NOMO-1 (cell line): Measurements from ENCODE around the gene TAL2.

ENCODE experiments used
- DNase-seq, 2 experiments: peaks; one replicate each; lab custom pipeline; 2025; ENCODE audit not compliant: unreplicated experiment in 2 of 2; lab: John Stamatoyannopoulos, UW

The TAL2 gene

DNA sequence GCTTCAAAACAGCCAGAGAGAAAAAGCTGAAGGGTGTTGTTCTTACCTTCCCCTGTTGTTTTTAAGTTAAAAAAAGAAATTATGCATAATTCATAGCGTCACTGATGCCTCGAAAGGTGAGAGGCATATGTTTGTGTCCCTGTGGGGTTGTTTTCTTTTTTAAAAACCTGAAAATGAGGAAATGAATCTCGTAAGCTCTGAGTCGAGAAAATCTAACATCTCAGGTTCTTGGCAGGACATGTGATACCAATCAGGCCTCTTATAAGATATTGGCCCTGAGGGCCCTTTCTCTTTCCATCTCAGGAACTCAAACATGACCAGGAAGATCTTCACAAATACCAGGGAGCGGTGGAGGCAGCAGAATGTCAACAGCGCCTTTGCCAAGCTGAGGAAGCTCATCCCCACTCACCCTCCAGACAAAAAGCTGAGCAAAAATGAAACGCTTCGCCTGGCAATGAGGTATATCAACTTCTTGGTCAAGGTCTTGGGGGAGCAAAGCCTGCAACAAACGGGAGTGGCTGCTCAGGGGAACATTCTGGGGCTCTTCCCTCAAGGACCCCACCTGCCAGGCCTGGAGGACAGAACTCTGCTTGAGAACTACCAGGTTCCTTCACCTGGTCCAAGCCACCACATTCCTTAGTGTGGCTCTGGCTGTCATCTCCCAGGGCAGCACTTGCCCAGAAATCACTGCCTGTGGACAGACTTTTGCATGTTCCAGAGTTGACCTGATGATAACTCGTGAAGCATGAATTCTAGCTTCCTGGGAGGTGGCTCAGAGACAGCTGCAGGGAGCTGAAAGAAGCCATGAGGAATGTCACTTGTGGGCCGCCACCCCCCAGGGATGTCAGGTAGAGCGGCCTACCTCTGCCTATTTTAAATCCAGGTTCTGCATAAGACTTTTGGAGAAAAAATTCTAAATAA is at the start of gene TAL2:
TSS of gene TAL2 (plus strand) at position 274 of the 921 bp plus-strand sequence. CDS start at position 314, 40 bp downstream.
- DNase-seq = no peak

DNA sequence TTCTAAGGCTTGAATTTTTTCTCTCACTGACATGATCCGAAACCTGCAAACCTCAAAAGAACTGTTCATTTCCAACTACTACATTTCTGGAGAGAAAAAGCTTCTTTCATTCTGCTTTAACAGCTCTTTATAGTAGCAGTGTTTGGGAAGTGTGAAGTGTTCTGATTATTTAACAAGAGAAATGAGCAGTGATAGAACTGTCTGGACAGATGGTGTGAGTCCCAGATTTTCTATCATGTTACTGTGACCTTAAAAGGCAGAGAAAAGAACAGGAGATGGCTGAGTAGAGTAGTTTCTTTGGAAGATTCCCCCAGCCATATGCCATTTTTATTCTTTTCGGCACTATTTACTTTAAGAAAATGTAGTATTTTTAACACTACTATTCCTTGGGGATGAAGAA is 41.3 kb upstream of the TAL2 start:
- DNase-seq = no peak

DNA sequence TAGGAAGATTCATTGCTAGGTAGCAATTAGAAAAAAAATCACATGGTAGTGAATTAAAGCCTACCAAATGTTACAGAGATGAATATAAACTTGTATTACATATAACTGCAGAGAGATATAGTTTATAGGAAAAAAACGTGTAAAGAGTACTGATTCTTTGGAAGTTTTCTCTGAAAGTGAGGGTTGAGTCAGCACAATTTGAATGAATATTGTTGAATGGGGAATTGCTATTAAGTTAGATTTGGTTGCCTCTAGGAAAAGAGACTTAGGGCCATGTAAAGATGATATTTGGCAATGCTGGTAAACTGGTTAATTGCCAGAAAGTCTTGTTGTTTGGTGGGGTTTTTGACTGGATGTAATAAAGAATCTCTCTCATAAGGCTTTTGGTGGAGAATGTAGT is 37.2 kb upstream of the TAL2 start:
- no peak for DNase-seq

DNA sequence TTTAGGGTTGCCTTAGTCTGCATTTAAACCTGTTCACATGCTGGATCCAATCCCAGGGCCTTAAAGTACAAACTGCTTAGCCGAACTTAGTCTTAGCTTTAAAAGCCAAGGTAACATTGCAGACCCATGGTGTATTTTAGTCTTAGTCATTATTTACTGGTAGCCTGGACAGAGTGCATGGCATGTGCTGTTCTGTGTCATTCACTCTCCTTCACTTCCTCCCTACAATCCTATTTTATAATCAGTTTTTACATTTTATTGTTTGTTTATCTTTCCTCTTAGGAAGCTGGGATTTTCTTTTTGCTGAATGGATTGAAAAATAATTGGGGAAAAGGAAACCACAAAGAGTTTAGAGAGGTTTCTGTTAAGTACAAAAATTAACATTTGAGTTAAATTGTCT is 29.4 kb upstream of the TAL2 start:
- DNase-seq = no peak

DNA sequence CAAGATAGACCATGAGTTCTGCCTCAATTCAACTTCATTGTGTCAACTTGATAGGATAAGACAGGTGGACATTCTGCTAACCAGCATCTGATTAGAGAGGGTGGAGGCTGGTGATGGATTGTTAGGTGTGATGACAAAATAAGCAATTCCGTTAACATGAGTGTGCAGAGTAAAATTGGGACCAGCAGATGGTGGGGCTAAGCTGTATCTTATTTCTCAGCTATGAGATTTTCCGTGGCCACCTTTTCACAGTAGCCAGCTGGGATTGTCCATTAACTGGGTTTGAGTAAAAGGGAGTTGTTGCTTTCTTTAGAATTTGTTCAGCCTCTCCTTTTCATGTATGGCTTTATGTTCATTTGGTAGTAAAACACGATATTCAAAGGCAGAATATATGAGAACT is 28.8 kb upstream of the TAL2 start:
- DNase-seq = no peak

DNA sequence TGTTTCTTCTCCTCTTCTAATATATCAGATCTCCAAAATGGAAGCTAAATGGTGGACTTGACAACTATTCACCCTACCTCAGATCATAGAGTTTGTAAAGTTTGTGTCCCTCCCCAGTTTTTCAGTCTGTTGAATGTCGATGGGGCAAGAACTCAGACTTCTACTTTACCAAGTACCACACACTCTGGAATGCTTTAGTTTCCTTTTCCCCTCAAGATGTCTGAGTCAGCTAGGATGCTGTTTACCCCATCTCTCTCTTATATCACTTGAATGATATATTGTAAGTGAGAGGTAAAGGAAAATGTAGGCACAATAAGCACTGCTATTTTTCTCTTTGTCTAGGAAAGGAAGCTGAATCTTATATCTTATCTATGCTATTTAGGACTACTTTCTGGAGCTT is 25.9 kb upstream of the TAL2 start:
- DNase-seq = no peak

DNA sequence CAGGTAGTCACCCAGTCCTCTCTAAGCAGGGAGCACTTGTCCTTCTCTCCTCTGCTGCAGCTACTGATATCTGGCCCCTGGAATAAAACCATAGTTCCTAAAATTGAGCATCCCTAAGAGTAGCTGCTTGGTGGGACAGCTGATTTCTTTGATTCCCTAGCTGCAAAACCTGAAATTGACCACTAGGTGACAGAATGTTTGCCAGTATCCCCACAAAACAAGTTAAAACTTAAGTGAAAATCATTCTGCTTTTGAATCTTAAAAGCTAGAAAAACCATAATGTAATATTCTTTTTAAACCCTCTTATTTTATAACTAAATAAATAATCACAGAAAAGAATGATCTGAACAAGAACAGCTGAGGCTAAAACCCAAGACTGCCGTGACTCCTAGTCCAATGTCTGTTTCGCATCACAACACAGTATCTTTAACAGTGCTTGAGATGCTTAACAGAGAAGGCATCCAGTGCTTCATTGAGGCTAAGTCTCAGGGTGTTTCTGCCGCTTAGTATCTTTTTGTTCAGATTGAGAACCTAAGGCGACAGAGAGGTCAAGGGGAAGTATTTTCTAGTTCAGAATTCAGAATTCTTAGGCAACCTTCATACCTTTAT is 24.4 kb upstream of the TAL2 start:
- peak in 1 of 2 experiments; percentile 5 for DNase-seq

DNA sequence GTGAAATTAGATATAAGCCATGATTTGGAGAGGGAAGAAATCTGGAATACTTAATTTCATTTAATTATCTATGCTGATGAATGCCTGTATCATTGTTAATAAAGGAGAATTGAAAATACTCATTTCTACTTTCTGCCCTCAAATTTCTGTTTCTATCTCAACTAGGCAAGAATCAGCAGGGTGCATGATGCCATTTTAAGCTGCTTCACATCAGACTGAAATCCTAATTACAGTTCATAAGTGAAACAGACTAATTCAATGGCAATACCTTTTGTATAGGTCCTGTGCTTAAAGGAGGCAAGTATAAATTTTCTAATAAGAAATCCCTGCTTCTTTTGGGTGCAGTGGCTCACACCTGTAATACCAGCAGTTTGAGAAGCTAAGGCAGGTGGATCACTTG is 22.3 kb upstream of the TAL2 start:
- no peak for DNase-seq

DNA sequence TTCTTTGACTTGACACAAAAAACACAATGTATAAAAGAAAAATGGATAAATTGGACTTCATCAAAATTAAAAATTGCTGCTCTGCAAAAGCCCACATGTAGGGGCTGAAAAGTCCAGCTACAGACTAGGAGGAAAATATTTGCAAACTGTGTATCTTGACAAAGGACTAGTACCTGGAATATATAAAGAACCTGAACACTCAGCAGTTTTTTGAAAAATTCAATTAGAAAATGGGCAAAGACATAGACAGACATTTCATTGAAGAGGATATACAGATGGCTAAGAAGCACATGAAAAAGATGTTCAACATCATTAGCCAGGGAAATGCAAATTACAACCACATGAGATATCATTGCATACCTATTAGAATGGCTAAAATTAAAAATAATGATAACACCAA is 18.5 kb upstream of the TAL2 start:
- DNase-seq = no peak

DNA sequence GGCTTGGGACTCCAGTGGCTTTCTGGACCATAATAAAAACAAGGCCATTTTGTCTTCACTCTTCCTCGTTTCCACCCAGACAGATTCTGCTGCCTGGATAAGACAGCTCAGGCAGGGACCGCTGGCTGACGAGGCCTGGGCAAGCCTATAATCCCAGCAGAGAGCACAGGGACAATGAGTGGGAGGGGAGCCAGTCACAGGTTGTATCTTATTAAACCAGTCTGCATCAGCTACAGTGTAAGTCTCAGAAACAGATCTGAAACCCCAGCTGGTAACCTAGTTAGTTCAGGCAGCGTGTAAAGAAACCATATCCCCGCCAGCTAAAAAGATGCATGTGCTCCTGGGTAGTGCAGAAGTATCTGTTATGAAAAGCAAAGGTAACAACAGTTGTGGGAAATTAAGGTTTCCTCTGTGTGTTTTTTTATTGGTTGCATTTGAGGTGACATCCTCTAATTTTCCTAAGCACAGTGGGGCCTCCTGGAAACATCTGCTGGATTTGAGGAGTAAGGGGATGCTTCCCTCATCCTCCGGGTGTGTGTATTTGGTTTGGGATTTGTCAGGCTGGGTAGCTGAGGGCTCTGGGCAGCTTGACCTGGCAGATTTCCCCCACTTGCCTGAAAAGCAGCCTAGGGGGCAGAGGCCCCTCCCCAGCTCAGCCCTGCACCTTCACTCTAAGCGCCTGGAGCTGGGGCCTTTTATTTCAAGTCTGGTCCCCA is 15.2 kb upstream of the TAL2 start:
- DNase-seq = no peak

DNA sequence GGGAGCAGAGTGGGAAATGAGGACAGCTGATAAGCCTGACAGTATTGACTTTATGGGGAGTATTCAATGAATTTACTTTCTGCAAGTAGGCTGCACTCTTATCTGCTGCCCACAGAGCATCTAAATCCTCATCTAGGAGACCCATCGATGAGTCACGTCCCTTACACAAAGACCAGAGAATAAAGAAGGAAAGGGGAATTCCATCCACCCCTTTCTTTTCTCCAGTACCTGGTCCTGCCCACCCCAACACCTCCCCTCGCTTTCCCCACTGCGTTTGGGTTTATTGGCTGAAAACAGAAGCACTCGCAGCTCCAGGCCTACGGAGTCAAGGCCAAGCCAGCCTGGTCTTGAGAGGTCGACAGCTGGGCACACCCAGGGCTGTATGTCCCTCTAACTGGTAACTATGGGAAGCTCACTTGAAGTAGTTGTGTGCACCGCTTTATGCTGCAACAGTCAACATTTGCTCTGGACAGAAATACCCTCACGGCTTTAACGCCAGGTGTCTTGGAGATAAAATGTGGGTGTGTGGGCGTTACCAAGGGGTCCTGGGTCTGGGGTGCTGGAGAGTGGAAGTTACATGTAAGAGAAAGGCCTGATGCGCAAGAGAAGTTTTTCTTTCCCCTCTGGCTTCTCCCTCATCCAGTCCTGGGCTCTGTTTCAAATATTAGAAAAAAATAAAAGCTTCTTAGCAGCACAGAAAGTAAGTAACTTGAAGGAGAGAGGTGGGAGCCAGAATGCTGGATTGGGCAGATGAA is 14.5 kb upstream of the TAL2 start:
- DNase-seq = no peak

DNA sequence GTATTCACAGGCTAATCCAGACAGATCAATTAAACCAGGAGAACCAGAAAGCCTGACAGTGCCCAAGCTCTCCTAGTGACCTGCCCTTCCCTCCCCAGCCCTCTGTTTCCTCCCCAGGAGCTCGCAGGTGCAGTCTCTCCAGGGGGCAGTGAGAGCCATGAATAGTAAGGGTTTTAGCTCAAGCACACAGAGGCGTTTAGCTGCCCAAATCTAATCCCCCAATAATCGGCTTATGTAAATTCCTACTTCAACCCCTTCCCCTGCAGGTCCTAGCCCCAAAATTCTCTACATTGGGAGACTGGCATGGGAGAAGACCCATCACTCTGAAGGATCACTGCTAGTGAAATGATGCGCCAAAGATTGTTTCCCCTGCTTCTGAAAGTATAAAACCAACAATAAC is 10.5 kb upstream of the TAL2 start:
- DNase-seq = no peak

DNA sequence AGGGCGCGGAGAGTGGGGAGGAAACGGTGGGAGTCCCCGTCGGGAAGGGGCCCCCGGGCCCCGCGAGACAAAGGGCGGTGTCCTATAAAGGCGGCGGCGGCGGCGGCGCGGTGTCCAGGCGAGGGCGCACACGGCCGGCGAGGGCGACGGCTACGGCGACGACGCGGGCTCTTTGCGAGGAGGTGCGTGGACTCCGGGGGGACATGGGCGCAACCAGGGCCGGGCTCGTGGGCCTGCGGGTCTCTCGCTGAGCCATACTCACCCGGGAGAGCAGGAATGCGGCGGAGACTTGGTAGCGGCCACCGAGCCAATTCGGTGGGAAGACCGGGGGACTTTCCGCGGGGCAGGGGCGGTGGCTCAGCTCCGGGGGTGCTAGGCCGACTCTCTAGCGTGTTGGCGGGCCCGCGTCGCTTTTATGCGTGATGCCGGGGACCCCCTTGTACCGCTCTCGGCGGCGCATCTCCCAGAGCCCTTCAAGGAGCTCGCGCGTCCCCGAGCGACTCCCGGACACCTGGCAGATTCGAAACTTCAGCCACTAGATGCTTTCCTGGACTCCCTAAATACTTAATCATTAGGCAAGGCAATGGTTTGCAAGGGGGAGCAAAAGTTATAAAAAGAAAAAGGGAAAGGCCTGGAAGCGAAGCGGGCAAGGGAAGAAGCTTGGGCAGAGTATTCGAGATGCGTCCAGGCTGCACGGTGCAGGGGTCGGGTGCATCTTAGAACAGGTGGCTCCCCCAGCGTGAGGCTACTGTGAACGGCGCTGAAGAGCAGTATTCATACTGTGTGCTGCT is 5.9 kb upstream of the TAL2 start:
- peak; percentile 27 to 61 for DNase-seq

DNA sequence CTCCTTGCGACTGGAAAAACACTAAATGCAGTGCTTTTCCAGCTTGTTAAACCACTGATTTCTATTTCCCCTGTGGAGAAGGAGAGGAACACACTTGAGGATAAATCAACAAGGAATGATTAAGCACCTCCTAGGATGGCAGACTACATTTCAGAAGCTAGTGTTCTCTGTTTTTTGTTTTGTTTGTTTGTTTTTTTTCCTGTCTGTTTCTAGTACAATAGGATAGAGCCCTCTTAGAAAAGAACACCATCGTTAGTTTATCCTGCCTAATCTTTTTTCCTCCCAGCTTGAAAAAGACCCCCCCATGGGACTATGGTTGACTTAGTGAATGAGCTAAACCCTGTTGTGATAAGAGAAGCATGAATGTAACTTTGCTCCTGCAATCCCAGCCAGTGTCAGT is 3.9 kb upstream of the TAL2 start:
- DNase-seq = no peak

DNA sequence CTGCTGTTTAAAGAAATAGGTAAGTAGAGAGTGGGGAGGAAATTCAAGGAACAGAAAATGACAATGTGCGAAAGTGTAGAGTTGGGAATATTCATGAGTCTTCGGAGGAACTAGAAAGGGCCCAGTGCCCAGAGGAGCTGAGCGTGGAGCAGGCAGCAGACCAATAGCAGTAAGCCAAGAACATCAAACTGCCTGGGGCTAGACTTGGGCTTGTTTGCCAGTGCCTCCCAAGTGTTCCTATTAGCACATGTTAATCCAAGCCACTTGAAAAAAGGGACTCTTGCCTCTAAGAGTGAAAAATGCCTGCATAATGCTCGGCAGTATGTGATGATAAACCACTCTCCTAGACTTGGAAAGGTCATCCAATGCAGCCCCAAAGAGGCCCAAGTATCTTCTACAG is 1.2 kb upstream of the TAL2 start:
- no peak for DNase-seq

DNA sequence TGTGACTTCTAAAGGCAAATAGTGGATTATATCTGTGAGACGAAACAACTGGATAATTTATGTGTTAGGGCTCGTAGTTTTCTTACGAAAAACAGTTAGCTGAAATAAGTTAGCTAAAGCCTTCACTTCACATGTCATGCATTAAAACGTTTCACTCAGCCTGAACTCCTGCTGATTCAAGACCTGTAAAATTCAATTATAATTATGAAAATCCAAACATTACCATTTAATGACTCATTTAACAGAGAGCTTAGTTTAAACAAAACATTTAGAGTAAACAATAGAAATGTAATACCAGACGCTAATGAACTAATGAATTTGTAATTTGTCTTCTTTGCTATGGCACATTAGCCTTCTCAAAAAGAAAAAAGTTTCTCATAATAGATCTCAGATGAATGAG is 1.7 kb downstream of the TAL2 start:
- DNase-seq = no peak

DNA sequence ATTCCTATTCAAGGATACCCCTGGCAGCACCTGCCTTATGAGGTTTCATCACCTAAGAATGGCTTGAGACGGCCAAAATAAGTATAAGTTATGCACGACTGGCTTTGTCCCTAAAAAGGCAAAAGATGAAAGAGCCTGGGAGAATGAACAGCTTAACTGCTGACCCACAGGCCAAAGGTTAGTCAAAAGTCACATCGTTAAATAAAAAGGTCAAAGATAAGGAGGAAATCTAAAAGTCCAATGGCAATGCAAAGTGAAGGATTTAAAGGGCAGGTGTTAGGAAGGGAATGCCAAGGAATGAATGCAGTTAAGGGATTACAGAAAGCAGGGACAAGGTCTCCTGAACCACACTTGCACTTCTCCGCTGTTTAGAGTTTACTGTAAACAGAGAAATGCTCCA is 5.6 kb downstream of the TAL2 start:
- DNase-seq = no peak

DNA sequence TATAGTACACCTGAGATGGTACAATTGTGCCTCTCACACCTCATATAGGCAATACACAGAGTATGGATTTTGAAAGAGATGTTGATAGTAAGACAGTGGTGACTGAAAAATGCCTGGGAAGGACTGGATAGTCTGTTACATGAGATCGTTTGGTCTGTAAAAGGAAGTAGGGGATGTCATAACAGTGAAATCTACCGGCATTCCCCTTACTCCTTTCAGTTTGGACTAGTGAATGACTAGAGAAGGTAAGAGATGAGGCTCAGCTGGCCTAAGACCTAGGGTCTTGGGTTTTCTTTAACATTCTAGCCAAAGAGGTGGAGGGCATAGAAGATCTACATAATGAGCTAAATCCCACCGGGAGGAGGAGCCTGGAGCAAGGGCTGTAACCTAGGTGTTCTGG is 8.1 kb downstream of the TAL2 start:
- peak in 1 of 2 experiments; percentile 29 for DNase-seq

DNA sequence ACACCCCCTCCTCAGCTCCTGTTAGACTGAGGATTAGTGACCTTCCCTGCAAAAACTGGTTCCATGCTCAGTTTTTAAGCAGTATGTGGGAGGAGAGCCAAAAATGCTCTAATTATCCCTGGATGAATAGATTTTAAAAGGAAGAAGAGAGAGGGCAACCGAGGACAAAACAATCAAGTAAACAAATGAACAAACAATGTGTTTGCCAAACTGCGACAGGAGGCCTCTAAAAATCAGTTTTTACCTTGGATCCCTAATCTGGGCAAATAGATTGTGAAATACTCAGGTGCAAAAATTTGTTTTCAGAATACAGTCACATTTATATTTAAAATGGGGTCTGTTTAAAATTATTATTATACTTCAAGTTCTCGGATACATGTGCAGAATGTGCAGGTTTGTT is 8.5 kb downstream of the TAL2 start:
- no peak for DNase-seq

DNA sequence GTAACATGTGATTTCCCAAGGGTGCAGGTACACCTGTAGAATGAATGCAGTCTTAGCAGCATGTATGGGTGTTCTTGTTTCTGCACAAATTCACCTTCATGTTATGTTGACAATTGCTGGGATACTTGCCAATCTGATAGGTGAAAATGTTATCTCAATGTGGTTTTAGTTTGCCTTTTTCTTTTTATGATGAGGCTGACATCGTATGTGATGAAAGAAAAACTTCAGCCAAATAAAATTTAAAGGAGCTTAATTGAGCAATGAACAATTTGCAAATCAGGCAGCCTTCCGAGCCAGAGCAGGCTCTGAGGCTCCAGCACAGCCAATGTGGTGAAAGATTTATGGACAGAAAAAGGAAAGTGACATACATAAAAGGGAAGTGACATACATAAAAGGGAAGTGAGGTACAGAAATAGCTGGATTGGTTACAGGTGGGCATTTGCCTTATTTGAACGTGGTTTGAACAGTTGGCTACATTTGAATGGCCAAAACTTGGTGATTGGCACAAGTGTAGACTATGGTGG is 10.5 kb downstream of the TAL2 start:
- DNase-seq = peak; percentile 90 to 98
